ENCODE measurements around the gene PLEKHO2.

The PLEKHO2 gene

GRCh38 chr15:64877435-64877834, 35.7 kb downstream of the PLEKHO2 start:
- Histone ChIP-seq H3K4me3 (replicated peaks; ENCODE audit: insufficient read depth, low read length) (no peak overlapping the region), H3K27ac (replicated peaks) (peak overlapping the region; percentile 17; the same call in 1 of the 2 replicates), H3K27me3 (ENCODE audit: insufficient read depth, poor library complexity, severe bottlenecking) (no peaks in the 10 kb centered on the region)
- TF ChIP-seq GABPA (IDR thresholded peaks at IDR 0.05; ENCODE audit: low read depth), result no peak
- no peak for TF ChIP-seq POLR2AphosphoS5 (IDR thresholded peaks at IDR 0.05; ENCODE audit: low read depth)
- TF ChIP-seq SPI1 (IDR thresholded peaks at IDR 0.05; ENCODE audit: borderline replicate concordance, low read depth), result no peak
- TF ChIP-seq CTCF (IDR thresholded peaks at IDR 0.05; ENCODE audit: insufficient read depth, low read length), result no peak
- no peak for TF ChIP-seq REST (IDR thresholded peaks at IDR 0.05; ENCODE audit: insufficient replicate concordance, low read depth)
- peak in 1 of 2 experiments; percentile 72 for DNase-seq (ENCODE audit: low read depth in 1 of 2, low spot score in 1 of 2)

- H3K27me3 ChIP-seq (ENCODE audit: insufficient read depth, poor library complexity, severe bottlenecking), result no peaks in the 10 kb centered on the region
- DNase-seq (ENCODE audit: low read depth in 1 of 2, low spot score in 1 of 2), result no peak
- TF ChIP-seq SPI1 (IDR thresholded peaks at IDR 0.05; ENCODE audit: borderline replicate concordance, low read depth) (no peak), GABPA (IDR thresholded peaks at IDR 0.05; ENCODE audit: low read depth) (no peak), POLR2AphosphoS5 (IDR thresholded peaks at IDR 0.05; ENCODE audit: low read depth) (no peak), REST (IDR thresholded peaks at IDR 0.05; ENCODE audit: insufficient replicate concordance, low read depth) (no peak), CTCF (IDR thresholded peaks at IDR 0.05; ENCODE audit: insufficient read depth, low read length) (no peak)
- H3K4me3 ChIP-seq (replicated peaks; ENCODE audit: insufficient read depth, low read length), result no peak overlapping the region
- H3K27ac ChIP-seq (replicated peaks), result no peak overlapping the region
Observed at GRCh38 chr15:64878705-64879104, 37.0 kb downstream of the PLEKHO2 start.

GRCh38 chr15:64883100-64883581, 41.4 kb downstream of the PLEKHO2 start:
- H3K27me3 ChIP-seq (ENCODE audit: insufficient read depth, poor library complexity, severe bottlenecking), result no peaks in the 10 kb centered on the region
- peak; percentile 76 to 81 for DNase-seq (ENCODE audit: low read depth in 1 of 2, low spot score in 1 of 2)
- no peak overlapping the region for H3K4me3 ChIP-seq (replicated peaks; ENCODE audit: insufficient read depth, low read length)
- no peak for TF ChIP-seq GABPA (IDR thresholded peaks at IDR 0.05; ENCODE audit: low read depth)
- TF ChIP-seq CTCF (IDR thresholded peaks at IDR 0.05; ENCODE audit: insufficient read depth, low read length), result no peak
- TF ChIP-seq POLR2AphosphoS5 (IDR thresholded peaks at IDR 0.05; ENCODE audit: low read depth), result peak; percentile 37; the same call in 1 of the 2 replicates
- TF ChIP-seq SPI1 (IDR thresholded peaks at IDR 0.05; ENCODE audit: borderline replicate concordance, low read depth), result peak; percentile 82
- TF ChIP-seq REST (IDR thresholded peaks at IDR 0.05; ENCODE audit: insufficient replicate concordance, low read depth), result no peak
- peak overlapping the region; percentile 68 for H3K27ac ChIP-seq (replicated peaks)
